Uterus (tissue), 2 donors: Measurements from ENCODE around the gene CLEC5A.

Experiments used
- POLR2A ChIP-seq, 2 donors: fragments of 450-650 bp; IDR thresholded peaks; one replicate each; pipeline ENCODE4 v1.6.1; 2016; ENCODE audit warnings: antibody characterized with exemption in 2 of 2, mild to moderate bottlenecking in 1 of 2, moderate library complexity in 1 of 2
- TF ChIP-seq, protein P1 (sequence below), 4 experiments: fragments of 200-600 bp in 2 of 4; fragments of 450-650 bp in 2 of 4; sonication (generic) in 2 of 4; IDR thresholded peaks; one replicate each; pipeline ENCODE4 v1.5.1; 2016 to 2019; ENCODE audit warnings: antibody characterized with exemption in 4 of 4, mild to moderate bottlenecking in 2 of 4, moderate library complexity in 1 of 4

DNA sequence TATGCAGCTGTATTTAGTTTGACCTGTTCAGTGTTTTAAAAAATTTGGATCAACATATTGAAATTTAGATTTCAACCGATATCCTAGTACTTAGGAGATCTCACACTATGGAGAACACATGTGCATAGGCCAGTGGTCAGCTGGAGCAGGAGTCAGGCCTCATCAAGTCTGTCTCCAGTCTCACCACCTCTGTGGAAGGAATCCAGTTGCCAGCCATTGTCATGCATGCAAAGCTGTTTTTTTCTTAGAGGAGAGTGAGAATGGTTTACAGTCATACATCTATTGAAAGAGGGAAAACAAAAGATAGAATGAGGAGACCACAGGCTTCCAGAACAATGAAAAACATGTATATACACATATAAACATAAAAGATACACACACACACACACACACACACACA lies 7.6 kb upstream of the CLEC5A start:
- no peak for TF ChIP-seq POLR2A (IDR thresholded peaks at IDR 0.05)
- TF ChIP-seq, protein P1, sequence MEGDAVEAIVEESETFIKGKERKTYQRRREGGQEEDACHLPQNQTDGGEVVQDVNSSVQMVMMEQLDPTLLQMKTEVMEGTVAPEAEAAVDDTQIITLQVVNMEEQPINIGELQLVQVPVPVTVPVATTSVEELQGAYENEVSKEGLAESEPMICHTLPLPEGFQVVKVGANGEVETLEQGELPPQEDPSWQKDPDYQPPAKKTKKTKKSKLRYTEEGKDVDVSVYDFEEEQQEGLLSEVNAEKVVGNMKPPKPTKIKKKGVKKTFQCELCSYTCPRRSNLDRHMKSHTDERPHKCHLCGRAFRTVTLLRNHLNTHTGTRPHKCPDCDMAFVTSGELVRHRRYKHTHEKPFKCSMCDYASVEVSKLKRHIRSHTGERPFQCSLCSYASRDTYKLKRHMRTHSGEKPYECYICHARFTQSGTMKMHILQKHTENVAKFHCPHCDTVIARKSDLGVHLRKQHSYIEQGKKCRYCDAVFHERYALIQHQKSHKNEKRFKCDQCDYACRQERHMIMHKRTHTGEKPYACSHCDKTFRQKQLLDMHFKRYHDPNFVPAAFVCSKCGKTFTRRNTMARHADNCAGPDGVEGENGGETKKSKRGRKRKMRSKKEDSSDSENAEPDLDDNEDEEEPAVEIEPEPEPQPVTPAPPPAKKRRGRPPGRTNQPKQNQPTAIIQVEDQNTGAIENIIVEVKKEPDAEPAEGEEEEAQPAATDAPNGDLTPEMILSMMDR (IDR thresholded peaks at IDR 0.05) = no peak
